Neural cell (in vitro differentiated cells): Measurements from ENCODE around the gene BICDL1.
A peak's percentile ranks its signal among the peaks of the same experiment; 100 is the strongest.

Source experiments
- EP300 ChIP-seq: fragments of 450-650 bp; conservative IDR thresholded peaks from 2 replicates; pipeline ENCODE4 v1.6.1; 2014; ENCODE audit warnings: antibody characterized with exemption, mild to moderate bottlenecking, moderate library complexity; ENCODE audit not compliant: poor library complexity, severe bottlenecking
- POLR2AphosphoS5 ChIP-seq: IDR thresholded peaks from 2 replicates; pipeline ENCODE4 v1.6.1; 2012
- RAD21 ChIP-seq: fragments of 450-650 bp; conservative IDR thresholded peaks from 2 replicates; pipeline ENCODE4 v1.6.1; 2014; ENCODE audit warnings: antibody characterized with exemption, mild to moderate bottlenecking, moderate library complexity
- REST ChIP-seq: IDR thresholded peaks from 2 replicates; pipeline ENCODE4 v1.6.1; 2012; ENCODE audit warnings: borderline replicate concordance
- TAF1 ChIP-seq: IDR thresholded peaks from 2 replicates; pipeline ENCODE4 v1.6.1; 2012; ENCODE audit warnings: low read depth
- TF ChIP-seq, protein P1 (sequence below): fragments of 450-650 bp; IDR thresholded peaks from 2 replicates; pipeline ENCODE4 v1.5.1; 2014; ENCODE audit warnings: antibody characterized with exemption, mild to moderate bottlenecking, moderate library complexity; ENCODE audit not compliant: poor library complexity, severe bottlenecking

GRCh38 chr12:120096671-120097202, 107.7 kb downstream of the BICDL1 start:
- TF ChIP-seq, protein P1, sequence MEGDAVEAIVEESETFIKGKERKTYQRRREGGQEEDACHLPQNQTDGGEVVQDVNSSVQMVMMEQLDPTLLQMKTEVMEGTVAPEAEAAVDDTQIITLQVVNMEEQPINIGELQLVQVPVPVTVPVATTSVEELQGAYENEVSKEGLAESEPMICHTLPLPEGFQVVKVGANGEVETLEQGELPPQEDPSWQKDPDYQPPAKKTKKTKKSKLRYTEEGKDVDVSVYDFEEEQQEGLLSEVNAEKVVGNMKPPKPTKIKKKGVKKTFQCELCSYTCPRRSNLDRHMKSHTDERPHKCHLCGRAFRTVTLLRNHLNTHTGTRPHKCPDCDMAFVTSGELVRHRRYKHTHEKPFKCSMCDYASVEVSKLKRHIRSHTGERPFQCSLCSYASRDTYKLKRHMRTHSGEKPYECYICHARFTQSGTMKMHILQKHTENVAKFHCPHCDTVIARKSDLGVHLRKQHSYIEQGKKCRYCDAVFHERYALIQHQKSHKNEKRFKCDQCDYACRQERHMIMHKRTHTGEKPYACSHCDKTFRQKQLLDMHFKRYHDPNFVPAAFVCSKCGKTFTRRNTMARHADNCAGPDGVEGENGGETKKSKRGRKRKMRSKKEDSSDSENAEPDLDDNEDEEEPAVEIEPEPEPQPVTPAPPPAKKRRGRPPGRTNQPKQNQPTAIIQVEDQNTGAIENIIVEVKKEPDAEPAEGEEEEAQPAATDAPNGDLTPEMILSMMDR, result no peak
- TF ChIP-seq RAD21 (no peak), REST (no peak), POLR2AphosphoS5 (peak; percentile 10), TAF1 (no peak), EP300 (no peak)
